ENCODE measurements around the gene SGO2. TPM values are rescaled to one million over a fixed set of nuclear protein-coding genes. Genes with fewer than 3 reads are reported as not detected.

SGO2 gene
- total and polyA plus RNA-seq, 10 of the 15 experiments (the other 5 are each of a cell fraction or from before 2014, with no cell fraction given), result 15.8 to 55.2 (median 24.3) TPM

- Histone ChIP-seq H3K9ac (ENCODE audit: control insufficient read depth, insufficient read depth, low read length) (no peak overlapping the region), H3K9me3 (replicated peaks; ENCODE audit: control insufficient read depth, insufficient read depth, low read length) (no peaks in the 10 kb centered on the region), H3K27me3 (replicated peaks in 1 of 2; ENCODE audit: control insufficient read depth in 2 of 2, insufficient read depth in 2 of 2, low read length in 1 of 2) (no peaks in the 10 kb centered on the region), H3K4me2 (ENCODE audit: control insufficient read depth, insufficient read depth) (no peak overlapping the region), H3K4me3 (no peak overlapping the region), H3K79me2 (ENCODE audit: control insufficient read depth, insufficient read depth, low read length) (no peaks in the 10 kb centered on the region), H3K4me1 (ENCODE audit: control insufficient read depth, insufficient read depth, low read length) (peaks cover 6% of the 10 kb centered on the region; the same call in 1 of the 2 replicates), H3K27ac (ENCODE audit: control insufficient read depth, insufficient read depth) (no peak overlapping the region), H2AFZ (ENCODE audit: control insufficient read depth, low read depth, low read length) (no peak overlapping the region), H4K20me1 (ENCODE audit: control insufficient read depth, insufficient read depth) (no peaks in the 10 kb centered on the region), H3K36me3 (ENCODE audit: control insufficient read depth in 2 of 2, insufficient read depth in 2 of 2, low read length in 1 of 2) (no peaks in the 10 kb centered on the region; a peak in 1 of 4 replicates)
- RAD21 ChIA-PET (ENCODE audit: unreplicated experiment), result no interaction called here
- no peak for ATAC-seq
- no TSS peak for BruUV-seq (replicated peaks)
- TF ChIP-seq TCF3 (IDR thresholded peaks at IDR 0.05; ENCODE audit: borderline replicate concordance, insufficient read depth, low read depth, low read length), result no peak
- TF ChIP-seq, protein P1, sequence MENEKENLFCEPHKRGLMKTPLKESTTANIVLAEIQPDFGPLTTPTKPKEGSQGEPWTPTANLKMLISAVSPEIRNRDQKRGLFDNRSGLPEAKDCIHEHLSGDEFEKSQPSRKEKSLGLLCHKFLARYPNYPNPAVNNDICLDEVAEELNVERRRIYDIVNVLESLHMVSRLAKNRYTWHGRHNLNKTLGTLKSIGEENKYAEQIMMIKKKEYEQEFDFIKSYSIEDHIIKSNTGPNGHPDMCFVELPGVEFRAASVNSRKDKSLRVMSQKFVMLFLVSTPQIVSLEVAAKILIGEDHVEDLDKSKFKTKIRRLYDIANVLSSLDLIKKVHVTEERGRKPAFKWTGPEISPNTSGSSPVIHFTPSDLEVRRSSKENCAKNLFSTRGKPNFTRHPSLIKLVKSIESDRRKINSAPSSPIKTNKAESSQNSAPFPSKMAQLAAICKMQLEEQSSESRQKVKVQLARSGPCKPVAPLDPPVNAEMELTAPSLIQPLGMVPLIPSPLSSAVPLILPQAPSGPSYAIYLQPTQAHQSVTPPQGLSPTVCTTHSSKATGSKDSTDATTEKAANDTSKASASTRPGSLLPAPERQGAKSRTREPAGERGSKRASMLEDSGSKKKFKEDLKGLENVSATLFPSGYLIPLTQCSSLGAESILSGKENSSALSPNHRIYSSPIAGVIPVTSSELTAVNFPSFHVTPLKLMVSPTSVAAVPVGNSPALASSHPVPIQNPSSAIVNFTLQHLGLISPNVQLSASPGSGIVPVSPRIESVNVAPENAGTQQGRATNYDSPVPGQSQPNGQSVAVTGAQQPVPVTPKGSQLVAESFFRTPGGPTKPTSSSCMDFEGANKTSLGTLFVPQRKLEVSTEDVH (IDR thresholded peaks at IDR 0.05; ENCODE audit: low read depth, partially characterized antibody), result no peak
- TF ChIP-seq NR2F1 (conservative IDR thresholded peaks at IDR 0.05), result no peak
- no peak for TF ChIP-seq SUPT20H (IDR thresholded peaks at IDR 0.05; ENCODE audit: borderline replicate concordance, control insufficient read depth, low read depth, low read length)
- POLR2A ChIA-PET, result no interaction called here
- intact Hi-C loops (cut with micrococcal nuclease; ENCODE audit: unreplicated experiment) (no loop called here), in situ Hi-C loops (cut with MboI) (no loop called here)
- DNase-seq (ENCODE audit: low read depth, low spot score), result no peak
- CTCF ChIA-PET, result interaction anchor here (0.5 kb wide), 1 partner anchor 106 kb away, joined by 3 read pairs; no protein-coding TSS in a partner anchor
- no peak for FAIRE-seq
- SMC1A ChIA-PET (ENCODE audit: uncharacterized antibody, unreplicated experiment), result interaction anchor here (1.0 to 1.4 kb wide), 2 partner anchors 18 to 44 kb away, joined by 3 read pairs; no protein-coding TSS in a partner anchor
- 72% methylated on average over 4 of the region's 4 CpGs for WGBS (ENCODE audit: insufficient coverage, insufficient replicate concordance, low lambda C conversion rate, missing lambda C conversion rate)
Observed at GRCh38 chr2:200588076-200588678, 62.2 kb downstream of the SGO2 start.

Measured in GM12878 (cell line).